ENCODE results near the gene PLIN1.
A peak's percentile ranks its signal among the peaks of the same experiment; 100 is the strongest.
"Not testable (repeated sequence)": the region's sequence is repeated elsewhere in the genome, so short reads cannot be mapped to it uniquely, and the experiment has no call there.

PLIN1 gene

GRCh38 chr15:89679212-89679611 is at the start of gene PLIN1:
Gene PLIN1 (minus strand): TSS chr15:89679367. CDS start chr15:89677489, 1,878 bp downstream.
- no peak for DNase-seq

GRCh38 chr15:89728254-89728653 is 49.1 kb upstream of the PLIN1 start:
- no peak for DNase-seq

- no peak for DNase-seq
Measured at GRCh38 chr15:89725064-89725463, 45.9 kb upstream of the PLIN1 start.

GRCh38 chr15:89724621-89725020 is 45.5 kb upstream of the PLIN1 start:
- no peak for DNase-seq

- no peak for DNase-seq
Measured at GRCh38 chr15:89723031-89723430, 43.9 kb upstream of the PLIN1 start.

- no peak for DNase-seq
Measured at GRCh38 chr15:89714775-89715174, 35.6 kb upstream of the PLIN1 start.

GRCh38 chr15:89707577-89707976 is 28.4 kb upstream of the PLIN1 start:
- DNase-seq = no peak

- DNase-seq = no peak
Measured at GRCh38 chr15:89704411-89704810, 25.2 kb upstream of the PLIN1 start.

- no peak for DNase-seq
Measured at GRCh38 chr15:89695198-89695597, 16.0 kb upstream of the PLIN1 start.

GRCh38 chr15:89693696-89694095 is 14.5 kb upstream of the PLIN1 start:
- no peak for DNase-seq

GRCh38 chr15:89693091-89693490 is 13.9 kb upstream of the PLIN1 start:
- no peak for DNase-seq

GRCh38 chr15:89690276-89691218 is 11.4 kb upstream of the PLIN1 start, which contains the start of the genes PEX11A and WDR93:
Gene PEX11A (minus strand): TSS chr15:89690754. CDS start chr15:89690632, 122 bp downstream.
Gene WDR93 (plus strand): TSS chr15:89690811. CDS start chr15:89701747, 10,936 bp downstream.
- peak; percentile 72 for DNase-seq

- not testable (repeated sequence) for DNase-seq
Measured at GRCh38 chr15:89689930-89690275, 10.7 kb upstream of the PLIN1 start.

- no peak for DNase-seq
Measured at GRCh38 chr15:89686522-89686921, 7.4 kb upstream of the PLIN1 start.

GRCh38 chr15:89685995-89686394 is 6.8 kb upstream of the PLIN1 start:
- no peak for DNase-seq

- no peak for DNase-seq
Measured at GRCh38 chr15:89681146-89681545, 2.0 kb upstream of the PLIN1 start.

GRCh38 chr15:89680282-89680873 is 1.2 kb upstream of the PLIN1 start:
- no peak for DNase-seq

- no peak for DNase-seq
Measured at GRCh38 chr15:89677381-89677780, 1.8 kb downstream of the PLIN1 start.

GRCh38 chr15:89675606-89676005 is 3.6 kb downstream of the PLIN1 start:
- DNase-seq = no peak

- no peak for DNase-seq
Measured at GRCh38 chr15:89674526-89674925, 4.6 kb downstream of the PLIN1 start.

- DNase-seq = no peak
Measured at GRCh38 chr15:89673165-89673512, 6.0 kb downstream of the PLIN1 start.

GRCh38 chr15:89672221-89673164 is 6.7 kb downstream of the PLIN1 start:
- no peak for DNase-seq

- DNase-seq = no peak
Measured at GRCh38 chr15:89671687-89672086, 7.5 kb downstream of the PLIN1 start.
